Measurements from ENCODE around the gene TBC1D22A.

- TF ChIP-seq POLR2A (IDR thresholded peaks at IDR 0.05; ENCODE audit: borderline replicate concordance, extremely low read depth, insufficient read depth, insufficient read length) = no peak
- TF ChIP-seq POLR2AphosphoS5 (IDR thresholded peaks at IDR 0.05; ENCODE audit: low read depth, low read length) = no peak
- TF ChIP-seq CTCF (IDR thresholded peaks at IDR 0.05 in 2 of 3, conservative IDR thresholded peaks at IDR 0.05 in 1 of 3; ENCODE audit: borderline replicate concordance in 1 of 3, insufficient read depth in 1 of 3, low read depth in 2 of 3, low read length in 2 of 3) = no peak
- TF ChIP-seq ZFX (IDR thresholded peaks at IDR 0.05) = no peak
- no peak for TF ChIP-seq YY1 (IDR thresholded peaks at IDR 0.05; ENCODE audit: extremely low read depth, insufficient replicate concordance, low read depth, low read length)
- TF ChIP-seq EZH2phosphoT487 (IDR thresholded peaks at IDR 0.05; ENCODE audit: borderline replicate concordance) = no peak
- no peak for TF ChIP-seq TCF7L2 (IDR thresholded peaks at IDR 0.05; ENCODE audit: borderline replicate concordance, extremely low read depth, insufficient read depth, insufficient read length)
- no peak for TF ChIP-seq CEBPB (IDR thresholded peaks at IDR 0.05; ENCODE audit: low read depth)
- no peak for TF ChIP-seq ZNF274 (IDR thresholded peaks at IDR 0.05; ENCODE audit: low read depth, low read length)
- no peak for TF ChIP-seq RAD21 (IDR thresholded peaks at IDR 0.05; ENCODE audit: low read depth)
- TF ChIP-seq EZH2 (IDR thresholded peaks at IDR 0.05) = no peak
These were observed 133.3 kb downstream of the TBC1D22A start for GRCh38 chr22:46895753-46896152.
